Psoas muscle (tissue), 8 donors: ENCODE results near the gene ANKRD55. TPM values are rescaled to one million over a fixed set of nuclear protein-coding genes. Genes with fewer than 3 reads are reported as not detected.

Source experiments
- ATAC-seq, 4 donors: fragments of 200-7000 bp; cut with Tn5 transposase; one replicate each; pipeline ENCODE4 v1.9.1; 2020; ENCODE audit warnings: moderate library complexity in 3 of 4, mild to moderate bottlenecking in 2 of 4
- DNase-seq, 2 donors: peaks; one replicate each; pipeline ENCODE4 v3.0.0-alpha.2; 2020
- H3K27ac ChIP-seq: fragments of 200-600 bp; one replicate; pipeline ENCODE4 v1.8.0; 2022
- H3K27me3 ChIP-seq, 3 donors: fragments of 200-600 bp in 1 of 3; one replicate each; pipeline versions ENCODE4 v1.6.1 to v1.8.0; 2013 to 2022; ENCODE audit warnings: low read length in 2 of 3, mild to moderate bottlenecking in 2 of 3, moderate library complexity in 1 of 3; ENCODE audit not compliant: insufficient read depth in 3 of 3
- H3K36me3 ChIP-seq, 2 donors: fragments of 200-600 bp in 1 of 2; one replicate each; pipeline versions ENCODE4 v1.6.1 to v1.8.0; 2013 to 2022; ENCODE audit warnings: low read depth in 1 of 2, mild to moderate bottlenecking in 1 of 2, moderate library complexity in 1 of 2; ENCODE audit not compliant: insufficient read depth in 1 of 2
- H3K4me1 ChIP-seq: fragments of 200-600 bp; one replicate; pipeline ENCODE4 v1.8.0; 2022
- H3K4me3 ChIP-seq: fragments of 200-600 bp; one replicate; pipeline ENCODE4 v1.8.0; 2022; ENCODE audit warnings: mild to moderate bottlenecking
- H3K9me3 ChIP-seq: fragments of 200-600 bp; one replicate; pipeline ENCODE4 v1.8.0; 2022
- WGBS, 3 donors: extraction: QIAGEN DNeasy Blood & Tissue Kit; methylation state at CpG; one replicate each; pipeline versions ENCODE4 v1.1.6 to v1.1.7; 2013; 5-methylcytosine and 5-hydroxymethylcytosine counted together
- intact Hi-C, 2 donors: fragments of 100-400 bp; cut with DNase I; formaldehyde crosslinking; loops; one replicate each; pipeline versions ENCODE4 v1.11.0 to v1.14.2; 2022
- polyA plus RNA-seq, 3 donors: library from polyadenylated mRNA; stranded (reverse); fragments of 200-250 nt; gene quantifications; one replicate each; pipeline ENCODE4 v1.2.3, GENCODE V29; 2013
- total RNA-seq, 4 donors: library from RNA; stranded (reverse); fragmentation: NEBNext Ultra II Directional in 2 of 4; extraction: Animal tissue kit (Norgen Biotek cat#: 25700) in 2 of 4; gene quantifications; one replicate each; pipeline versions ENCODE4 v1.2.1 to v1.2.4, GENCODE V29; 2021 to 2023
- TF ChIP-seq, protein P1 (sequence below): fragments of 200-600 bp; IDR thresholded peaks from one replicate; pipeline ENCODE4 v1.8.0; 2022; ENCODE audit warnings: antibody characterized with exemption
- donor health status: healthy with polysubstance abuse.
- donor health status: DM: no; HTN: no; CAD: no; lungs with moderate emphysema.
- donor health status: Bipolar disorder and iron deficiency.
- donor health status: healthy.
- donor health status: DM: yes; HTN: yes; CAD: no.
- donor health status: DM: no; HTN: no; CAD: no.
- donor health status: DM: no; HTN: no; CAD: no.
- donor health status: DM: yes; HTN: yes; CAD: no.

Gene ANKRD55
- total and polyA plus RNA-seq, 7 donors, result 0.01 to 0.04 TPM; not detected in 5

DNA sequence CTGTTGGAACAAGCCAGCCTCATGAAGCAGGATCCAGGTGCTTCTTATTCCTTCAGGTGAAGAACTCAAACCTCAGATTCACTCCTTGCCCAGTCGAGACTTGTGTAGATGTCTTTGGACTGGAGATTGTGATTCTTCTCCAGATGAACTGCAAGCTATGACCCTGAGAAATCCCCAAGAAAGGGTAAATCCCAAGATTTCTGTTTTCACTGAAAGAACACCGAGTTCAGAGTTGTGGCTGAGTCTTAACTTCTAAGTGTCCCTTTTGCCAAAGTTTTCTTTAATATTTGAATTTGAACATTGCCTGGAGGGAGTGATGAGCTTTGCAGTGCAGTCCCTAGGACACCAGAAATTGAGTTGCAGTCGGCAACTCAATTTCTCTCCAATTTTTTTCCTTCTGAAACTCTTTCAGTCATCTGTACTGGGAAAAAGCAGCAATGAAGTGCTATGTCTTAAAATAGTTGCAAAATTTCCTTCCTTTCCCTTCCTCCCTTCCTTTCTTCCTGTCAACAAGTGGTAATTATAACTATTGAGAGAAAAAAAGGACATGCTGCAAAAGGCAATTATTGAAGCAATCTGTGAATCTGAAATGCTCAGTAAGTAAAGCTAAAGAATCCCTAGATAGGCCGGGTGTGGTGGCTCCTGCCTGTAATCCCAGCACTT is 56.1 kb downstream of the ANKRD55 start:
- TF ChIP-seq, protein P1, sequence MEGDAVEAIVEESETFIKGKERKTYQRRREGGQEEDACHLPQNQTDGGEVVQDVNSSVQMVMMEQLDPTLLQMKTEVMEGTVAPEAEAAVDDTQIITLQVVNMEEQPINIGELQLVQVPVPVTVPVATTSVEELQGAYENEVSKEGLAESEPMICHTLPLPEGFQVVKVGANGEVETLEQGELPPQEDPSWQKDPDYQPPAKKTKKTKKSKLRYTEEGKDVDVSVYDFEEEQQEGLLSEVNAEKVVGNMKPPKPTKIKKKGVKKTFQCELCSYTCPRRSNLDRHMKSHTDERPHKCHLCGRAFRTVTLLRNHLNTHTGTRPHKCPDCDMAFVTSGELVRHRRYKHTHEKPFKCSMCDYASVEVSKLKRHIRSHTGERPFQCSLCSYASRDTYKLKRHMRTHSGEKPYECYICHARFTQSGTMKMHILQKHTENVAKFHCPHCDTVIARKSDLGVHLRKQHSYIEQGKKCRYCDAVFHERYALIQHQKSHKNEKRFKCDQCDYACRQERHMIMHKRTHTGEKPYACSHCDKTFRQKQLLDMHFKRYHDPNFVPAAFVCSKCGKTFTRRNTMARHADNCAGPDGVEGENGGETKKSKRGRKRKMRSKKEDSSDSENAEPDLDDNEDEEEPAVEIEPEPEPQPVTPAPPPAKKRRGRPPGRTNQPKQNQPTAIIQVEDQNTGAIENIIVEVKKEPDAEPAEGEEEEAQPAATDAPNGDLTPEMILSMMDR, result no peak
- H3K4me1 ChIP-seq, result no peaks in the 10 kb centered on the region
- H3K4me3 ChIP-seq, result no peak overlapping the region
- DNase-seq (no peak), ATAC-seq (no peak)
- WGBS, 3 donors, result 62 to 66% (median 64%) methylated on average over 4 of the region's 4 CpGs
- no peaks in the 10 kb centered on the region for H3K9me3 ChIP-seq
- no peak overlapping the region for H3K27ac ChIP-seq
- no peaks in the 10 kb centered on the region for H3K27me3 ChIP-seq
- intact Hi-C loops, result loop anchor here in 1 of 2 donors (10.0 kb wide), 1 partner anchor 192 kb away; no protein-coding TSS in a partner anchor
- H3K36me3 ChIP-seq, result no peaks in the 10 kb centered on the region

DNA sequence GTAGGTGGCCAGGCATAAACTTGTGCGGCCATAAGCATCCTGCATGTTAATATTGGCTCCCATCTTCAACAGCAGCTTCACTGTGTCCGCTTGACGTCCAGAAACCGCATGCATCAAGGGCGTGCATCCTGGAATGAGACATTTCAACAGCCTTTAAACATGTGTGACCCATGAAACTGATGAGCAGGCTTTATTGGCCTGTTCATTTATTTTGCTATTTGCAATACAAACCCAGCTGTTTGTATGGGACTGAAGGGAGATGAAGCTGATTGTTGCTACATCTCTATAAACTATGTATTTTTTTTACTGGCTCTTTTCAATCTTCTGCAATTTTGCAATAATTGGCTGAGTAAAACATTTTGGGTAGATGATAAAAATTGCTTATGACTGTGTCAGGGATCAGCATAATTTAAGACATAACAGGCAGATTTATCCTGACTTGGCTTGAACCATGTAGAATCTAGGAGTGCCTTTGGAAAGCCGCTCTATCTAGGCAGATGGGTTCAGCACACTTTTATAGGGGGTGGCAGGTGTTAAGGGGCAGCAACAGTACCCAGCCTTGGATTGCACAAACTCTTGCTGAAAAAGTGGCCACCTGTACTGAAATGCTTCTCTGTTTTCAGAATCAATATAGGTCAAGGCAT is 56.9 kb downstream of the ANKRD55 start:
- Histone ChIP-seq H3K4me3 (no peak overlapping the region), H3K36me3 (no peaks in the 10 kb centered on the region), H3K27ac (peak overlapping the region; percentile 30), H3K4me1 (no peaks in the 10 kb centered on the region), H3K9me3 (no peaks in the 10 kb centered on the region), H3K27me3 (no peaks in the 10 kb centered on the region)
- 60 to 76% (median 60%) methylated on average over 6 of the region's 6 CpGs for WGBS, 3 donors
- TF ChIP-seq, protein P1, result no peak
- intact Hi-C loops, result loop anchor here in 1 of 2 donors (10.0 kb wide), 1 partner anchor 191 kb away; no protein-coding TSS in a partner anchor
- DNase-seq (peak; percentile 26 to 56), ATAC-seq (peak; percentile 23 to 74 (median 60))

DNA sequence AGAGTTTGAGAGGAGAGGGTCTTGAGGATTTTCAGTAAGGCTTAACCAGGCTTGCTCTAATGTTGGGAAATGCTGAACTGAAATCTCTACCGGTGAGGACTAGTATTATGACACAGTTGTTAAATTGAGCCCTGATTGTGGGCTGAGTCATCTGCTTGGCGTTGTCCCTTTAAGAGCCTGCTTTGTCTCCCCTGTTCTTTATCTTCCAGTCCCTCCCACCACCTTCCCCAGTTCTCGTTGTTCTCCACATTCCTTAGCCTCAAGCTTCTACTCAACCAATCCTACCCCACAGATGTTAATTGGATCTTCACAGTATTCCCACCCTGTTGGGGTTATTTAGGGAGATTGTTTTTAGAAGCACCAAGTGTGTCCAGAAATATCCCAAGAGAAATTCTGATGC is 57.6 kb downstream of the ANKRD55 start:
- Histone ChIP-seq H3K9me3 (no peaks in the 10 kb centered on the region), H3K36me3 (no peaks in the 10 kb centered on the region), H3K4me3 (no peak overlapping the region), H3K4me1 (no peaks in the 10 kb centered on the region), H3K27ac (no peak overlapping the region), H3K27me3 (no peaks in the 10 kb centered on the region)
- intact Hi-C loops, result loop anchor here in 1 of 2 donors (10.0 kb wide), 1 partner anchor 191 kb away; no protein-coding TSS in a partner anchor
- TF ChIP-seq, protein P1, result no peak
- WGBS, 3 donors, result 18 to 41% (median 23%) methylated on average over 3 of the region's 3 CpGs
- DNase-seq (no peak), ATAC-seq (peak; percentile 37 to 79 (median 74))

DNA sequence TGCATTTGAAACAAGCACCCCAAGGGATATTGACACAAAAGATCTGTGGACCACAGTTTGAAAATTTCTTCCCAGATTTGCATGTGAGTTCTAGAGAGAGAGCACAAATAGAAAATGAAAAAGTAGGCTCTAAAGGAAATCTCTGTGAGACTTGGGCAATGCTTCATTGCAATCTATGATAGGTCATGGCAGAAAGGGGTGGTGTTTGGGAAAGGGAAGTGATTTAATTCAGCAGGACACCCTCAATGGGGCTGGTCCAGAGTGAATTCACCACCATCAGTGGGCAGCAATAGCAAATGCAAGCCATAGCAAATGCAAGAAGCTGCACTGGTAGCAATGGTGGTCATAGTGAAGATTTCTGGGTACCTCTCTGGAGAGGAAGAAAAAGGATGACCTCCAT is 58.1 kb downstream of the ANKRD55 start:
- Histone ChIP-seq H3K4me3 (no peak overlapping the region), H3K36me3 (no peaks in the 10 kb centered on the region), H3K4me1 (no peaks in the 10 kb centered on the region), H3K9me3 (no peaks in the 10 kb centered on the region), H3K27me3 (no peaks in the 10 kb centered on the region), H3K27ac (no peak overlapping the region)
- DNase-seq, result no peak
- TF ChIP-seq, protein P1, result no peak
- ATAC-seq, result peak in 1 of 4 donors; percentile 5
- intact Hi-C loops, result loop anchor here in 1 of 2 donors (10.0 kb wide), 1 partner anchor 190 kb away; no protein-coding TSS in a partner anchor
